DMS 273 (cell line): ENCODE measurements around the gene TRAPPC2L.

ENCODE experiments used
- DNase-seq: peaks from one replicate; lab custom pipeline; 2025; ENCODE audit not compliant: unreplicated experiment; lab: John Stamatoyannopoulos, UW

TRAPPC2L gene

GRCh38 chr16:88874938-88875599 is 18.1 kb downstream of the TRAPPC2L start:
- no peak for DNase-seq

GRCh38 chr16:88875703-88876234 is 18.8 kb downstream of the TRAPPC2L start:
- DNase-seq: no peak

GRCh38 chr16:88876942-88877526 is 20.1 kb downstream of the TRAPPC2L start:
- DNase-seq: no peak

GRCh38 chr16:88877564-88878289 is 20.8 kb downstream of the TRAPPC2L start:
- no peak for DNase-seq

GRCh38 chr16:88878356-88878755 is 21.4 kb downstream of the TRAPPC2L start:
- no peak for DNase-seq

- no peak for DNase-seq
These were observed 22.2 kb downstream of the TRAPPC2L start for GRCh38 chr16:88878967-88879787.

- DNase-seq: no peak
These were observed 22.8 kb downstream of the TRAPPC2L start for GRCh38 chr16:88879788-88880055.

- no peak for DNase-seq
These were observed 23.5 kb downstream of the TRAPPC2L start for GRCh38 chr16:88880226-88881006.

- no peak for DNase-seq
These were observed 24.2 kb downstream of the TRAPPC2L start for GRCh38 chr16:88881007-88881615.

- no peak for DNase-seq
These were observed 24.9 kb downstream of the TRAPPC2L start for GRCh38 chr16:88881675-88882357.

- DNase-seq: no peak
These were observed 25.6 kb downstream of the TRAPPC2L start for GRCh38 chr16:88882358-88883030.

GRCh38 chr16:88883117-88883895 is 26.4 kb downstream of the TRAPPC2L start:
- no peak for DNase-seq

- DNase-seq: peak; percentile 82
These were observed 27.0 kb downstream of the TRAPPC2L start for GRCh38 chr16:88883946-88884345.

GRCh38 chr16:88884569-88885271 is 27.8 kb downstream of the TRAPPC2L start:
- DNase-seq: no peak

GRCh38 chr16:88885693-88886280 is 28.9 kb downstream of the TRAPPC2L start:
- DNase-seq: no peak

GRCh38 chr16:88886420-88886844 is 29.5 kb downstream of the TRAPPC2L start:
- DNase-seq: peak; percentile 55

- DNase-seq: peak; percentile 97
These were observed 30.1 kb downstream of the TRAPPC2L start for GRCh38 chr16:88886845-88887521.
